ENCODE measurements around the gene MLLT1. TPM values are rescaled to one million over a fixed set of nuclear protein-coding genes. Genes with fewer than 3 reads are reported as not detected.
A peak's percentile ranks its signal among the peaks of the same experiment; 100 is the strongest.

Gene MLLT1
- total RNA-seq, 1 experiment from 2014 or later, result 5.6 TPM

GRCh38 chr19:6278051-6278450 is 1.7 kb downstream of the MLLT1 start:
- in situ Hi-C loops (cut with HindIII; ENCODE audit: low sequenced_read_pairs), result no loop called here
- DNase-seq (ENCODE audit: low spot score), result no peak

- in situ Hi-C loops (cut with HindIII; ENCODE audit: low sequenced_read_pairs), result no loop called here
- DNase-seq (ENCODE audit: low spot score), result no peak
These were observed 3.3 kb downstream of the MLLT1 start for GRCh38 chr19:6276447-6276846.

GRCh38 chr19:6275170-6275744 is 4.5 kb downstream of the MLLT1 start:
- in situ Hi-C loops (cut with HindIII; ENCODE audit: low sequenced_read_pairs), result no loop called here
- DNase-seq (ENCODE audit: low spot score), result no peak

GRCh38 chr19:6274756-6275155 is 5.0 kb downstream of the MLLT1 start:
- DNase-seq (ENCODE audit: low spot score), result peak; percentile 84
- in situ Hi-C loops (cut with HindIII; ENCODE audit: low sequenced_read_pairs), result no loop called here

- in situ Hi-C loops (cut with HindIII; ENCODE audit: low sequenced_read_pairs), result no loop called here
- DNase-seq (ENCODE audit: low spot score), result peak; percentile 57
These were observed 5.8 kb downstream of the MLLT1 start for GRCh38 chr19:6273701-6274601.

GRCh38 chr19:6272913-6273600 is 6.7 kb downstream of the MLLT1 start:
- no peak for DNase-seq (ENCODE audit: low spot score)
- in situ Hi-C loops (cut with HindIII; ENCODE audit: low sequenced_read_pairs), result no loop called here

GRCh38 chr19:6272411-6272791 is 7.4 kb downstream of the MLLT1 start:
- in situ Hi-C loops (cut with HindIII; ENCODE audit: low sequenced_read_pairs), result no loop called here
- peak; percentile 28 for DNase-seq (ENCODE audit: low spot score)

- in situ Hi-C loops (cut with HindIII; ENCODE audit: low sequenced_read_pairs), result no loop called here
- peak; percentile 88 for DNase-seq (ENCODE audit: low spot score)
These were observed 7.9 kb downstream of the MLLT1 start for GRCh38 chr19:6271721-6272410.

GRCh38 chr19:6271251-6271650 is 8.5 kb downstream of the MLLT1 start:
- DNase-seq (ENCODE audit: low spot score), result peak; percentile 79
- in situ Hi-C loops (cut with HindIII; ENCODE audit: low sequenced_read_pairs), result no loop called here

GRCh38 chr19:6270822-6271221 is 9.0 kb downstream of the MLLT1 start:
- no peak for DNase-seq (ENCODE audit: low spot score)
- in situ Hi-C loops (cut with HindIII; ENCODE audit: low sequenced_read_pairs), result no loop called here

GRCh38 chr19:6270076-6270745 is 9.6 kb downstream of the MLLT1 start:
- in situ Hi-C loops (cut with HindIII; ENCODE audit: low sequenced_read_pairs), result no loop called here
- DNase-seq (ENCODE audit: low spot score), result peak; percentile 64

- peak; percentile 24 for DNase-seq (ENCODE audit: low spot score)
- in situ Hi-C loops (cut with HindIII; ENCODE audit: low sequenced_read_pairs), result no loop called here
These were observed 10.5 kb downstream of the MLLT1 start for GRCh38 chr19:6269101-6269886.

GRCh38 chr19:6268382-6268771 is 11.4 kb downstream of the MLLT1 start:
- DNase-seq (ENCODE audit: low spot score), result peak; percentile 2
- in situ Hi-C loops (cut with HindIII; ENCODE audit: low sequenced_read_pairs), result no loop called here

- peak; percentile 23 for DNase-seq (ENCODE audit: low spot score)
- in situ Hi-C loops (cut with HindIII; ENCODE audit: low sequenced_read_pairs), result no loop called here
These were observed 12.0 kb downstream of the MLLT1 start for GRCh38 chr19:6267552-6268381.

- no peak for DNase-seq (ENCODE audit: low spot score)
- in situ Hi-C loops (cut with HindIII; ENCODE audit: low sequenced_read_pairs), result no loop called here
These were observed 15.0 kb downstream of the MLLT1 start for GRCh38 chr19:6264803-6265202.

GRCh38 chr19:6263735-6264444 is 15.9 kb downstream of the MLLT1 start:
- in situ Hi-C loops (cut with HindIII; ENCODE audit: low sequenced_read_pairs), result no loop called here
- DNase-seq (ENCODE audit: low spot score), result peak; percentile 18

GRCh38 chr19:6263306-6263705 is 16.5 kb downstream of the MLLT1 start:
- no peak for DNase-seq (ENCODE audit: low spot score)
- in situ Hi-C loops (cut with HindIII; ENCODE audit: low sequenced_read_pairs), result no loop called here
